IMR-90 (cell line): ENCODE measurements around the gene TEKT5. TPM values are rescaled to one million over a fixed set of nuclear protein-coding genes. Genes with fewer than 3 reads are reported as not detected.

Experiments
- BHLHE40 ChIP-seq: fragments of 150-350 bp; IDR thresholded peaks from 2 replicates; pipeline ENCODE4 v1.6.1; 2016; ENCODE audit warnings: mild to moderate bottlenecking, low read depth, low read length
- FOS ChIP-seq: fragments of 150-350 bp; IDR thresholded peaks from 2 replicates; pipeline ENCODE4 v1.6.1; 2016; ENCODE audit warnings: low read depth, low read length
- MAFK ChIP-seq: IDR thresholded peaks from 2 replicates; pipeline ENCODE4 v1.6.1; 2012; ENCODE audit warnings: low read depth, low read length, improper control_type of control experiment
- MAZ ChIP-seq: IDR thresholded peaks from 2 replicates; pipeline ENCODE4 v1.6.1; 2012; ENCODE audit warnings: low read depth, mild to moderate bottlenecking, low read length, improper control_type of control experiment, moderate library complexity, borderline replicate concordance
- RFX5 ChIP-seq: IDR thresholded peaks from 2 replicates; pipeline ENCODE4 v1.8.0; 2012; ENCODE audit warnings: low read depth, mild to moderate bottlenecking, low read length, moderate library complexity
- polyA plus RNA-seq, 3 experiments: library from polyadenylated mRNA; depleted of rRNA; stranded (reverse); fragments of >200 nt; gene quantifications; 2 replicates each; pipeline ENCODE4 v1.2.3, GENCODE V29; 2012; ENCODE audit warnings: low replicate concordance in 1 of 3
- total RNA-seq: library from RNA; depleted of rRNA; stranded (reverse); fragments of >200 nt; gene quantifications from 2 replicates; pipeline ENCODE4 v1.2.3, GENCODE V29; 2012
- TF ChIP-seq, protein P1 (sequence below): fragments of 150-350 bp; IDR thresholded peaks from 2 replicates; pipeline ENCODE4 v1.6.1; 2016; ENCODE audit warnings: low read depth, mild to moderate bottlenecking, low read length, moderate library complexity, borderline replicate concordance

The TEKT5 gene
- total and polyA plus RNA-seq, 2 of the 4 experiments (the other 2 are of a cell fraction), result 0.17 TPM; not detected in 1

DNA sequence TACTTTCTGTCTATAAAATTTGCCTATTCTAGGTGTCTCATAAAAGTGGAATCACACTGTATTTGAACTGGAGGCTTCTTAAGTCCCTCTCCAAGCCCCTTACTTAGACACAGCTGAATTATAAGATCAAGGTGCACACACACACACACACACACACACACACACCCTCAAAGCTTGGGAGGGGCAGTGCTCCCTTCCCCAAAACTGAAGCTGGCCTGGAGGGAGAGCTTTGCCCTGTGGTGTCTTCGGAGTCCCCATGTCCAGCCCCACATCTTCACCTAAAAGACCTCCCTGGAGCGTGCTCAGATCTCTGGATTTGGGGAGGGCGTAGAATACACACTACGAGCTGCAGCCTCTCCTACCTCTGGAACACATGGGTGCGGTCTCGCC, 115.2 kb downstream of the TEKT5 start (continued):
- TF ChIP-seq MAZ, result no peak
- no peak for TF ChIP-seq BHLHE40
- TF ChIP-seq, protein P1, sequence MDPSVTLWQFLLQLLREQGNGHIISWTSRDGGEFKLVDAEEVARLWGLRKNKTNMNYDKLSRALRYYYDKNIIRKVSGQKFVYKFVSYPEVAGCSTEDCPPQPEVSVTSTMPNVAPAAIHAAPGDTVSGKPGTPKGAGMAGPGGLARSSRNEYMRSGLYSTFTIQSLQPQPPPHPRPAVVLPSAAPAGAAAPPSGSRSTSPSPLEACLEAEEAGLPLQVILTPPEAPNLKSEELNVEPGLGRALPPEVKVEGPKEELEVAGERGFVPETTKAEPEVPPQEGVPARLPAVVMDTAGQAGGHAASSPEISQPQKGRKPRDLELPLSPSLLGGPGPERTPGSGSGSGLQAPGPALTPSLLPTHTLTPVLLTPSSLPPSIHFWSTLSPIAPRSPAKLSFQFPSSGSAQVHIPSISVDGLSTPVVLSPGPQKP, result no peak
- TF ChIP-seq FOS, result no peak
- no peak for TF ChIP-seq RFX5
- TF ChIP-seq MAFK, result no peak
